GM12878 (cell line): Measurements from ENCODE around the gene C9orf50. TPM values are rescaled to one million over a fixed set of nuclear protein-coding genes. Genes with fewer than 3 reads are reported as not detected.

Source experiments
- ATF7 ChIP-seq: fragments of 450-650 bp; IDR thresholded peaks from 2 replicates; pipeline ENCODE4 v1.6.1; 2016; ENCODE audit warnings: low read depth, mild to moderate bottlenecking
- BMI1 ChIP-seq: fragments of 450-650 bp; IDR thresholded peaks from 2 replicates; pipeline ENCODE4 v1.6.1; 2016; ENCODE audit warnings: mild to moderate bottlenecking, moderate library complexity, borderline replicate concordance
- FOS ChIP-seq: IDR thresholded peaks from 3 replicates; pipeline ENCODE4 v1.6.1; 2011; ENCODE audit warnings: borderline replicate concordance; ENCODE audit not compliant: insufficient read length; ENCODE audit errors: extremely low read depth
- HDAC2 ChIP-seq: fragments of 200-600 bp; sonication (generic); IDR thresholded peaks from 2 replicates; pipeline ENCODE4 v1.6.1; 2017
- IKZF1 ChIP-seq: fragments of 450-650 bp; conservative IDR thresholded peaks from 2 replicates; pipeline ENCODE4 v1.6.1; 2017; ENCODE audit warnings: antibody characterized with exemption, mild to moderate bottlenecking
- IRF4 ChIP-seq: IDR thresholded peaks from 2 replicates; pipeline ENCODE4 v1.6.1; 2011; ENCODE audit warnings: low read depth, low read length
- MTA3 ChIP-seq: IDR thresholded peaks from 2 replicates; pipeline ENCODE4 v1.6.1; 2012; ENCODE audit warnings: low read length, inconsistent platforms, borderline replicate concordance
- NFXL1 ChIP-seq: fragments of 450-650 bp; IDR thresholded peaks from 2 replicates; pipeline ENCODE4 v1.6.1; 2017; ENCODE audit warnings: antibody characterized with exemption, mild to moderate bottlenecking, borderline replicate concordance
- NRF1 ChIP-seq: conservative IDR thresholded peaks from 2 replicates; pipeline ENCODE4 v1.6.1; 2011; ENCODE audit warnings: mild to moderate bottlenecking, low read depth, low read length, improper control_type of control experiment
- RUNX3 ChIP-seq: IDR thresholded peaks from 2 replicates; pipeline ENCODE4 v1.6.1; 2012; ENCODE audit warnings: low read length, inconsistent platforms
- SMC3 ChIP-seq: IDR thresholded peaks from 2 replicates; pipeline ENCODE4 v1.6.1; 2011; ENCODE audit warnings: low read length, improper control_type of control experiment, borderline replicate concordance
- SREBF1 ChIP-seq: IDR thresholded peaks from 2 replicates; pipeline ENCODE4 v1.6.1; 2012; ENCODE audit warnings: mild to moderate bottlenecking, low read length
- SUZ12 ChIP-seq: fragments of 200-600 bp; sonication (generic); IDR thresholded peaks from one replicate; pipeline ENCODE4 v1.6.1; 2018; ENCODE audit warnings: antibody characterized with exemption, mild to moderate bottlenecking; ENCODE audit not compliant: unreplicated experiment
- ZNF622 ChIP-seq: fragments of 450-650 bp; IDR thresholded peaks from 2 replicates; pipeline ENCODE4 v1.6.1; 2017; ENCODE audit warnings: mild to moderate bottlenecking, inconsistent platforms
- polyA plus RNA-seq, 11 experiments: library from polyadenylated mRNA; depleted of rRNA in 4 of 11; unstranded in 6 of 11; stranded (reverse) in 5 of 11; fragments of >200 nt; fragmentation: Nextera tagmentation in 4 of 11; fragmentation: Illumina TruSeq in 1 of 11; extraction: Ambion mirVana in 4 of 11; extraction: Trizol in 1 of 11; gene quantifications; 1 replicate in 1 of 11; 2 replicates in 10 of 11; pipeline versions ENCODE4 v1.2.1 to v1.2.3, GENCODE V29; 2011 to 2016; ENCODE audit warnings: inconsistent platforms in 2 of 11, missing spikeins in 2 of 11, low read depth in 1 of 11
- total RNA-seq, 4 experiments: library from RNA; depleted of rRNA in 3 of 4; stranded (reverse); fragments of >200 nt in 3 of 4; fragmentation: Illumina TruSeq in 1 of 4; extraction: Trizol in 1 of 4; gene quantifications; 2 replicates each; pipeline versions ENCODE4 v1.2.1 to v1.2.3, GENCODE V29; 2013 to 2021
- TF ChIP-seq, protein P1 (sequence below): IDR thresholded peaks from 2 replicates; pipeline ENCODE4 v1.6.1; 2012; ENCODE audit warnings: low read depth, low read length, improper control_type of control experiment
- TF ChIP-seq, protein P2 (sequence below): IDR thresholded peaks from 2 replicates; pipeline ENCODE4 v1.6.1; 2011; ENCODE audit warnings: low read depth, mild to moderate bottlenecking, low read length, moderate library complexity, borderline replicate concordance; ENCODE audit errors: extremely low read depth
- TF ChIP-seq, protein P3 (sequence below): IDR thresholded peaks from 2 replicates; pipeline ENCODE4 v1.6.1; 2012; ENCODE audit warnings: improper control_type of control experiment, low read depth, low read length; ENCODE audit not compliant: insufficient replicate concordance
- TF ChIP-seq, protein P4 (sequence below): fragments of 450-650 bp; IDR thresholded peaks from 2 replicates; pipeline ENCODE4 v1.6.1; 2017; ENCODE audit warnings: mild to moderate bottlenecking, low read depth, inconsistent platforms; ENCODE audit not compliant: poor library complexity, severe bottlenecking

Gene C9orf50
- total and polyA plus RNA-seq, 10 of the 15 experiments (the other 5 are each of a cell fraction or from before 2014, with no cell fraction given): not detected

DNA sequence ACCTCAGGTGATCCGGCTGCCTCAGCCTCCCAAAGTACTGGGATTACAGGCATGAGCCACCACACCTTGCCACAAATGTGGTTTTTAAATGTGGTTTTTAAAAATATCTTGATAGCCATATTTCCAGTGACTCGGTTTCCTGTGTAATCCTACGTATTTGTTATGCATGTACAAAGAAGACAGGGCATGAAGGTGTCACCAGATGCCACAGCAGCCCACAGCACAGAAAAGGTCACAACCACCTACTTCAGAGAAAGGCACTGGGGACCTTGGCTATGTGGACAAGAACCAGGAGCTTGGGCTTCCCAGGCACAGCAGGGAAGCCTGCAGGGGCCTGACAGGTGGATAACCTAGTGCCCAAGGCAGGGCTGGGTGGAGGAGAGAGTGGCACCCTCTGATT lies 38.0 kb downstream of the C9orf50 start (continued):
- TF ChIP-seq, protein P1, sequence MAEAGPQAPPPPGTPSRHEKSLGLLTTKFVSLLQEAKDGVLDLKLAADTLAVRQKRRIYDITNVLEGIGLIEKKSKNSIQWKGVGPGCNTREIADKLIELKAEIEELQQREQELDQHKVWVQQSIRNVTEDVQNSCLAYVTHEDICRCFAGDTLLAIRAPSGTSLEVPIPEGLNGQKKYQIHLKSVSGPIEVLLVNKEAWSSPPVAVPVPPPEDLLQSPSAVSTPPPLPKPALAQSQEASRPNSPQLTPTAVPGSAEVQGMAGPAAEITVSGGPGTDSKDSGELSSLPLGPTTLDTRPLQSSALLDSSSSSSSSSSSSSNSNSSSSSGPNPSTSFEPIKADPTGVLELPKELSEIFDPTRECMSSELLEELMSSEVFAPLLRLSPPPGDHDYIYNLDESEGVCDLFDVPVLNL: no peak
- TF ChIP-seq ZNF622 (no peak), RUNX3 (peak; percentile 50; the same call in 1 of the 2 replicates), IRF4 (no peak), FOS (no peak), HDAC2 (no peak), SUZ12 (no peak), SMC3 (no peak), NRF1 (no peak), ATF7 (no peak), NFXL1 (no peak), SREBF1 (no peak), IKZF1 (peak; percentile 39), BMI1 (no peak), MTA3 (no peak)
- TF ChIP-seq, protein P2, sequence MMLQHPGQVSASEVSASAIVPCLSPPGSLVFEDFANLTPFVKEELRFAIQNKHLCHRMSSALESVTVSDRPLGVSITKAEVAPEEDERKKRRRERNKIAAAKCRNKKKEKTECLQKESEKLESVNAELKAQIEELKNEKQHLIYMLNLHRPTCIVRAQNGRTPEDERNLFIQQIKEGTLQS: no peak
- TF ChIP-seq, protein P3, sequence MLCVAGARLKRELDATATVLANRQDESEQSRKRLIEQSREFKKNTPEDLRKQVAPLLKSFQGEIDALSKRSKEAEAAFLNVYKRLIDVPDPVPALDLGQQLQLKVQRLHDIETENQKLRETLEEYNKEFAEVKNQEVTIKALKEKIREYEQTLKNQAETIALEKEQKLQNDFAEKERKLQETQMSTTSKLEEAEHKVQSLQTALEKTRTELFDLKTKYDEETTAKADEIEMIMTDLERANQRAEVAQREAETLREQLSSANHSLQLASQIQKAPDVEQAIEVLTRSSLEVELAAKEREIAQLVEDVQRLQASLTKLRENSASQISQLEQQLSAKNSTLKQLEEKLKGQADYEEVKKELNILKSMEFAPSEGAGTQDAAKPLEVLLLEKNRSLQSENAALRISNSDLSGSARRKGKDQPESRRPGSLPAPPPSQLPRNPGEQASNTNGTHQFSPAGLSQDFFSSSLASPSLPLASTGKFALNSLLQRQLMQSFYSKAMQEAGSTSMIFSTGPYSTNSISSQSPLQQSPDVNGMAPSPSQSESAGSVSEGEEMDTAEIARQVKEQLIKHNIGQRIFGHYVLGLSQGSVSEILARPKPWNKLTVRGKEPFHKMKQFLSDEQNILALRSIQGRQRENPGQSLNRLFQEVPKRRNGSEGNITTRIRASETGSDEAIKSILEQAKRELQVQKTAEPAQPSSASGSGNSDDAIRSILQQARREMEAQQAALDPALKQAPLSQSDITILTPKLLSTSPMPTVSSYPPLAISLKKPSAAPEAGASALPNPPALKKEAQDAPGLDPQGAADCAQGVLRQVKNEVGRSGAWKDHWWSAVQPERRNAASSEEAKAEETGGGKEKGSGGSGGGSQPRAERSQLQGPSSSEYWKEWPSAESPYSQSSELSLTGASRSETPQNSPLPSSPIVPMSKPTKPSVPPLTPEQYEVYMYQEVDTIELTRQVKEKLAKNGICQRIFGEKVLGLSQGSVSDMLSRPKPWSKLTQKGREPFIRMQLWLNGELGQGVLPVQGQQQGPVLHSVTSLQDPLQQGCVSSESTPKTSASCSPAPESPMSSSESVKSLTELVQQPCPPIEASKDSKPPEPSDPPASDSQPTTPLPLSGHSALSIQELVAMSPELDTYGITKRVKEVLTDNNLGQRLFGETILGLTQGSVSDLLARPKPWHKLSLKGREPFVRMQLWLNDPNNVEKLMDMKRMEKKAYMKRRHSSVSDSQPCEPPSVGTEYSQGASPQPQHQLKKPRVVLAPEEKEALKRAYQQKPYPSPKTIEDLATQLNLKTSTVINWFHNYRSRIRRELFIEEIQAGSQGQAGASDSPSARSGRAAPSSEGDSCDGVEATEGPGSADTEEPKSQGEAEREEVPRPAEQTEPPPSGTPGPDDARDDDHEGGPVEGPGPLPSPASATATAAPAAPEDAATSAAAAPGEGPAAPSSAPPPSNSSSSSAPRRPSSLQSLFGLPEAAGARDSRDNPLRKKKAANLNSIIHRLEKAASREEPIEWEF: no peak
- TF ChIP-seq, protein P4, sequence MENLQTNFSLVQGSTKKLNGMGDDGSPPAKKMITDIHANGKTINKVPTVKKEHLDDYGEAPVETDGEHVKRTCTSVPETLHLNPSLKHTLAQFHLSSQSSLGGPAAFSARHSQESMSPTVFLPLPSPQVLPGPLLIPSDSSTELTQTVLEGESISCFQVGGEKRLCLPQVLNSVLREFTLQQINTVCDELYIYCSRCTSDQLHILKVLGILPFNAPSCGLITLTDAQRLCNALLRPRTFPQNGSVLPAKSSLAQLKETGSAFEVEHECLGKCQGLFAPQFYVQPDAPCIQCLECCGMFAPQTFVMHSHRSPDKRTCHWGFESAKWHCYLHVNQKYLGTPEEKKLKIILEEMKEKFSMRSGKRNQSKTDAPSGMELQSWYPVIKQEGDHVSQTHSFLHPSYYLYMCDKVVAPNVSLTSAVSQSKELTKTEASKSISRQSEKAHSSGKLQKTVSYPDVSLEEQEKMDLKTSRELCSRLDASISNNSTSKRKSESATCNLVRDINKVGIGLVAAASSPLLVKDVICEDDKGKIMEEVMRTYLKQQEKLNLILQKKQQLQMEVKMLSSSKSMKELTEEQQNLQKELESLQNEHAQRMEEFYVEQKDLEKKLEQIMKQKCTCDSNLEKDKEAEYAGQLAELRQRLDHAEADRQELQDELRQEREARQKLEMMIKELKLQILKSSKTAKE: no peak
